ENCODE data around the gene SLC11A1. TPM values are rescaled to one million over a fixed set of nuclear protein-coding genes. Genes with fewer than 3 reads are reported as not detected.

Gene SLC11A1, protein sequence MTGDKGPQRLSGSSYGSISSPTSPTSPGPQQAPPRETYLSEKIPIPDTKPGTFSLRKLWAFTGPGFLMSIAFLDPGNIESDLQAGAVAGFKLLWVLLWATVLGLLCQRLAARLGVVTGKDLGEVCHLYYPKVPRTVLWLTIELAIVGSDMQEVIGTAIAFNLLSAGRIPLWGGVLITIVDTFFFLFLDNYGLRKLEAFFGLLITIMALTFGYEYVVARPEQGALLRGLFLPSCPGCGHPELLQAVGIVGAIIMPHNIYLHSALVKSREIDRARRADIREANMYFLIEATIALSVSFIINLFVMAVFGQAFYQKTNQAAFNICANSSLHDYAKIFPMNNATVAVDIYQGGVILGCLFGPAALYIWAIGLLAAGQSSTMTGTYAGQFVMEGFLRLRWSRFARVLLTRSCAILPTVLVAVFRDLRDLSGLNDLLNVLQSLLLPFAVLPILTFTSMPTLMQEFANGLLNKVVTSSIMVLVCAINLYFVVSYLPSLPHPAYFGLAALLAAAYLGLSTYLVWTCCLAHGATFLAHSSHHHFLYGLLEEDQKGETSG
- 0.05 and 0.30 TPM in 2 replicates for total RNA-seq

DNA sequence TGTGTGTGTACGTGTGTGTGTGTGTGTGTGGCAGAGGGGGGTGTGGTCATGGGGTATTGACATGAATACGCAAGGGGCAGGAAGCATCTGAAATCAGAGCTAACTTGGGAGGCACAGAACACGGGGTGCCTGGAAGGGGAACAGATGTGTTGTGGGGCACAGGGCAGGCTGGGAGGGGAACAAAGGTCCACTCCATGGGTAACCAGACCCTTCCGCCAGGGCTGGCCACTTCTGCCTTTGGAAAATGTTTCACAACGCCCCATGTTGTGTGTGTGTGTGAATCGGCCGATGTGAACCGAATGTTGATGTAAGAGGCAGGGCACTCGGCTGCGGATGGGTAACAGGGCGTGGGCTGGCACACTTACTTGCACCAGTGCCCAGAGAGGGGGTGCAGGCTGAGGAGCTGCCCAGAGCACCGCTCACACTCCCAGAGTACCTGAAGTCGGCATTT, at the start of gene SLC11A1:
TSS of gene SLC11A1 (plus strand) at position 358 of the 451 bp plus-strand sequence. CDS start 96 bp downstream, outside the sequence.

DNA sequence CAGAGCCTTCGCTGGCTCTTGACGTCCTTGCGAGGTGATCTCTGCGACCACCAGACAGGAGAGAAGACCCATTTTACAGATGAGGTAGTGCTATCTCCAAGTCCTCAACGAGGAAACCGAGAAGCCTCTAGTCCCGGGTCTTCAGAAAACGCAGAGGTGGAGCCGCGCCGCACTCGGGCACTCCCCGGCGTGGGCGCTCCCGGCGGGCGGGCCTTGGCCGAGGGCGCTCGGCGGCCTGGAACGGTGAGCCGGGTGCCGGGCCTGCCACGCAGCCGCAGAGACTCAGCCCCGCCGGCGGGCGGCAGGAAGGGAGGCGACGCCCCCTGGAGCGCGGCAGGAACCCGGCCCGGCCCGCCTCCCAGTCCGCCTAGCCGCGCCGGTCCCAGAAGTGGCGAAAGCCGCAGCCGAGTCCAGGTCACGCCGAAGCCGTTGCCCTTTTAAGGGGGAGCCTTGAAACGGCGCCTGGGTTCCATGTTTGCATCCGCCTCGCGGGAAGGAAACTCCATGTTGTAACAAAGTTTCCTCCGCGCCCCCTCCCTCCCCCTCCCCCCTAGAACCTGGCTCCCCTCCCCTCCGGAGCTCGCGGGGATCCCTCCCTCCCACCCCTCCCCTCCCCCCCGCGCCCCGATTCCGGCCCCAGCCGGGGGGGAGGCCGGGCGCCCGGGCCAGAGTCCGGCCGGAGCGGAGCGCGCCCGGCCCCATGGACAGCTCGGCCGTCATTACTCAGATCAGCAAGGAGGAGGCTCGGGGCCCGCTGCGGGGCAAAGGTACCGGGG, 17.5 kb downstream of the SLC11A1 start, which contains the start of gene CTDSP1:
TSS of gene CTDSP1 (plus strand) at position 478 of the 776 bp plus-strand sequence. CDS start at position 701, 223 bp downstream.

DNA sequence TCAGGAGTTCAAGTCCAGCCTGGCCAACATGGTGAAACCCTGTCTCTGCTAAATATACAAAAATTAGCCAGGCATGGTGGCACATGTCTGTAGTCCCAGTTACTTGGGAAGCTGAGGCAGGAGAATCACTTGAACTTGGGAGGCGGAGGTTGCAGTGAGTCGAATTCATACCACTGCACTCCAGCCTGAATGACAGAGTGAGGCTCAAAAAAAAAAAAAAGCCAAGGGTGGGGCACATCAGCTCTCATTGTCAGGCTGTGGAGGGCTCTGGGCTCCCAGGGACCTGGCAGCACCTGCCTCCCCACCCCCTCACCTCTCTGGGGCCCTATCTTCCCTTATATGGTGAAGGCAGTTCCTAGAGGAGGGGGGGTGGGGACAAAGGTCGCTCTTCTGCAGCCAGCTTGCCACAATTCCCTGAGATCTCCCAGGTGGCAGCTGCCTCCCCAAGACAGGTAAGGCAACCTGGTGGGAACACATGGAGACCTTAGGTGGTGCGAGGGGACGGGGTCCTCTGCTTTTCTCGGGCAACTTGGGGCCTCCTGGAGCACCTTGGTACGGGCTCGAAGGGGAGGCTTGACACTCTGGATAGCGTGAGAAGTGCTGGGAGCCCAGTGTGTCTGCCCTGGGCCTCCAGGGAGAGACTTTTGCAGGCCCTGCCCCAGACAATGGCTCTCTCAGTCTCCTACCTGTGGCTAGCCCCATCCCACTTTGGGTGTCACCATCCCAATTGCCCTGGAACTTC, 36.8 kb downstream of the SLC11A1 start, which contains the start of gene VIL1:
TSS of gene VIL1 (plus strand) at position 407 of the 742 bp plus-strand sequence. CDS start 4,656 bp downstream, outside the sequence.

Other genes starting within 250 kb of the SLC11A1 start
- not detected in 2 replicates for gene CXCR1, start 215.3 kb upstream of the SLC11A1 start, total RNA-seq
- 346 and 401 TPM in 2 replicates for gene ARPC2, start 165.1 kb upstream of the SLC11A1 start, total RNA-seq
- gene GPBAR1, start 121.3 kb upstream of the SLC11A1 start, total RNA-seq, result not detected in 2 replicates
- 118 and 138 TPM in 2 replicates for gene AAMP, start 112.1 kb upstream of the SLC11A1 start, total RNA-seq
- 38.3 and 43.7 TPM in 2 replicates for gene PNKD, start 111.8 kb upstream of the SLC11A1 start, total RNA-seq
- gene TMBIM1, start 89.8 kb upstream of the SLC11A1 start, total RNA-seq, result 165 and 227 TPM in 2 replicates
- 0.59 TPM in 1 of 2 replicates, not detected in the other for gene CATIP, start 25.4 kb upstream of the SLC11A1 start, total RNA-seq
- gene CTDSP1, start 17.6 kb downstream of the SLC11A1 start, total RNA-seq, result 35.0 and 39.5 TPM in 2 replicates
- gene VIL1, start 36.9 kb downstream of the SLC11A1 start, total RNA-seq, result under 0.01 TPM in 1 of 2 replicates, not detected in the other
- 10.1 and 10.6 TPM in 2 replicates for gene USP37, start 186.1 kb downstream of the SLC11A1 start, total RNA-seq
- gene CNOT9, start 186.6 kb downstream of the SLC11A1 start, total RNA-seq, result 33.0 and 43.0 TPM in 2 replicates
- 0.59 and 0.78 TPM in 2 replicates for gene PLCD4, start 225.6 kb downstream of the SLC11A1 start, total RNA-seq